Activated T-cell treated with anti-CD3 and anti-CD28 coated beads for 24 hours (primary cell): Measurements from ENCODE around the gene AMZ2.
"Not testable (repeated sequence)": the region's sequence is repeated elsewhere in the genome, so short reads cannot be mapped to it uniquely, and the experiment has no call there.

ENCODE experiments used
- DNase-seq: peaks from one replicate; pipeline ENCODE4 v3.0.0-alpha.2; 2020; ENCODE audit warnings: low read depth

Gene AMZ2

GRCh38 chr17:68253426-68253825, 5.6 kb downstream of the AMZ2 start:
- not testable (repeated sequence) for DNase-seq

- no peak for DNase-seq
Observed at GRCh38 chr17:68255151-68255550, 7.3 kb downstream of the AMZ2 start.

GRCh38 chr17:68255731-68256538, 8.1 kb downstream of the AMZ2 start:
- DNase-seq, result no peak

- DNase-seq, result not testable (repeated sequence)
Observed at GRCh38 chr17:68256701-68257100, 8.9 kb downstream of the AMZ2 start.

GRCh38 chr17:68257934-68258333, 10.1 kb downstream of the AMZ2 start:
- no peak for DNase-seq

- peak; percentile 70 for DNase-seq
Observed at GRCh38 chr17:68258890-68259647, 11.2 kb downstream of the AMZ2 start.

- not testable (repeated sequence) for DNase-seq
Observed at GRCh38 chr17:68259648-68259951, 11.8 kb downstream of the AMZ2 start.

GRCh38 chr17:68260051-68260762, 12.4 kb downstream of the AMZ2 start:
- no peak for DNase-seq

GRCh38 chr17:68262467-68262866, 14.6 kb downstream of the AMZ2 start:
- DNase-seq, result not testable (repeated sequence)

GRCh38 chr17:68263101-68263681, 15.3 kb downstream of the AMZ2 start:
- DNase-seq, result not testable (repeated sequence)

GRCh38 chr17:68265833-68266232, 18.0 kb downstream of the AMZ2 start:
- not testable (repeated sequence) for DNase-seq

GRCh38 chr17:68273722-68274121, 25.9 kb downstream of the AMZ2 start:
- no peak for DNase-seq

GRCh38 chr17:68276339-68276738, 28.5 kb downstream of the AMZ2 start:
- not testable (repeated sequence) for DNase-seq

GRCh38 chr17:68277807-68278206, 30.0 kb downstream of the AMZ2 start:
- DNase-seq, result no peak

GRCh38 chr17:68281965-68282364, 34.1 kb downstream of the AMZ2 start:
- DNase-seq, result not testable (repeated sequence)

GRCh38 chr17:68288375-68288774, 40.5 kb downstream of the AMZ2 start:
- DNase-seq, result no peak

- DNase-seq, result no peak
Observed at GRCh38 chr17:68288804-68289203, 41.0 kb downstream of the AMZ2 start.

GRCh38 chr17:68289473-68289872, 41.6 kb downstream of the AMZ2 start:
- DNase-seq, result no peak

GRCh38 chr17:68289936-68290267, 42.1 kb downstream of the AMZ2 start:
- DNase-seq, result no peak

- DNase-seq, result peak; percentile 41
Observed at GRCh38 chr17:68290268-68290954, 42.6 kb downstream of the AMZ2 start.

- peak; percentile 78 for DNase-seq
Observed at GRCh38 chr17:68290955-68291835, 43.4 kb downstream of the AMZ2 start, which contains the start of the genes ARSG and SLC16A6. Gene ARSG (plus strand): TSS chr17:68291495. CDS start chr17:68307494, 15,999 bp downstream. Gene SLC16A6 (minus strand): TSS chr17:68291127. CDS start chr17:68278320, 12,807 bp downstream.
